GM13976 (cell line): Measurements from ENCODE around the gene FAM228B.
A peak's percentile ranks its signal among the peaks of the same experiment; 100 is the strongest.

ENCODE experiments used
- DNase-seq: peaks from one replicate; pipeline ENCODE4 v3.0.0; 2012; ENCODE audit warnings: low spot score
- in situ Hi-C: fragments of 300-500 bp; cut with MboI; formaldehyde crosslinking; loops from one replicate; pipeline ENCODE4 v1.12.0; 2022; ENCODE audit warnings: low sequenced_read_pairs, mixed read lengths, inconsistent platforms; ENCODE audit not compliant: unreplicated experiment
- TF ChIP-seq, protein P1 (sequence below): IDR thresholded peaks from 2 replicates; pipeline ENCODE4 v1.5.1; 2012; ENCODE audit warnings: borderline replicate concordance, mild to moderate bottlenecking; ENCODE audit not compliant: insufficient read depth; ENCODE audit errors: extremely low read depth, missing control alignments, control extremely low read depth

FAM228B gene

DNA sequence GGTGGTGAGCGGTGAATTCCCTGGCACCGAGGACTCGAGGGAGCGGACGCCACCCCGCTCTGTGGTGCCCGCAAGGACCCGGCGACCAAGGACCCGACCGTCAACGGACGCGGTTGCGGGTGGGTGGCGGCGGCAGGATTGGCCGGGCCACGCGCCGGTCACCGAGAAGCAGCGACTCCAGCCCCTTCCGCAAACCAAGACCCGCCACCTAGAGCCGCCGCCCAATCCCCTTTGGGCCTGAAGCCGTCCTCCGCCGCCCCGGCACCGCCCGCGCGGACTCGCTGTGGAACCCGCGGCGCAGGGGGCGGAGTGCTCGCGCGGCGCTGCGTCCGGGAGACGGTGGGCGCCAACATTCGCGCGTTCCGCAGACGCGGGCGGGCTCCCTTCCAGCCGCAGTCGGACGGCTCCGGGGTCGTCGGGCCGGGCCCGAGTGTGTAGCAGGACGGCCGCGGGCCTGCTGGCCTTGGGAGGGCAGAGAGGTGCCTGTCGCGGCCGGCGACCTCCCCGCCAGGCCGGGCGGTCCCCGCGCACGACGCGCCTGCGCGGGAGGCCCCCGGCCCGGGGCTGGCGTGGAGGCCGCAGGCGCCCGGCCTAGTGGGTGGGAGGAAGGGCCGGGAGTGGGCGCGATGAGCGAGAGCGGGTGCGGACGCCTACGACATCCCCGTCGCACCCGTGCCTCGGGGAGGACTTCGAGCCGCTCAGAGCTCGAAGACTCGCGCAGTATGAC lies at the start of gene FAM228B, which contains the start of gene PFN4:
Gene FAM228B, plus strand, starts transcription at position 275 of the 727 bp plus-strand sequence. CDS start 893 bp downstream, outside the sequence.
Gene PFN4, minus strand, starts transcription at position 140 of the 727 bp plus-strand sequence. CDS start 799 bp downstream, outside the sequence.
- in situ Hi-C loops, result loop anchor here (25.0 kb wide), 1 partner anchor 264 kb away; no protein-coding TSS in a partner anchor
- TF ChIP-seq, protein P1, sequence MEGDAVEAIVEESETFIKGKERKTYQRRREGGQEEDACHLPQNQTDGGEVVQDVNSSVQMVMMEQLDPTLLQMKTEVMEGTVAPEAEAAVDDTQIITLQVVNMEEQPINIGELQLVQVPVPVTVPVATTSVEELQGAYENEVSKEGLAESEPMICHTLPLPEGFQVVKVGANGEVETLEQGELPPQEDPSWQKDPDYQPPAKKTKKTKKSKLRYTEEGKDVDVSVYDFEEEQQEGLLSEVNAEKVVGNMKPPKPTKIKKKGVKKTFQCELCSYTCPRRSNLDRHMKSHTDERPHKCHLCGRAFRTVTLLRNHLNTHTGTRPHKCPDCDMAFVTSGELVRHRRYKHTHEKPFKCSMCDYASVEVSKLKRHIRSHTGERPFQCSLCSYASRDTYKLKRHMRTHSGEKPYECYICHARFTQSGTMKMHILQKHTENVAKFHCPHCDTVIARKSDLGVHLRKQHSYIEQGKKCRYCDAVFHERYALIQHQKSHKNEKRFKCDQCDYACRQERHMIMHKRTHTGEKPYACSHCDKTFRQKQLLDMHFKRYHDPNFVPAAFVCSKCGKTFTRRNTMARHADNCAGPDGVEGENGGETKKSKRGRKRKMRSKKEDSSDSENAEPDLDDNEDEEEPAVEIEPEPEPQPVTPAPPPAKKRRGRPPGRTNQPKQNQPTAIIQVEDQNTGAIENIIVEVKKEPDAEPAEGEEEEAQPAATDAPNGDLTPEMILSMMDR, result no peak
- peak; percentile 95 for DNase-seq

- DNase-seq, result no peak
- TF ChIP-seq, protein P1, result no peak
- in situ Hi-C loops, result no loop called here
These were observed 49.5 kb upstream of the FAM228B start for GRCh38 chr2:24073816-24074215.

DNA sequence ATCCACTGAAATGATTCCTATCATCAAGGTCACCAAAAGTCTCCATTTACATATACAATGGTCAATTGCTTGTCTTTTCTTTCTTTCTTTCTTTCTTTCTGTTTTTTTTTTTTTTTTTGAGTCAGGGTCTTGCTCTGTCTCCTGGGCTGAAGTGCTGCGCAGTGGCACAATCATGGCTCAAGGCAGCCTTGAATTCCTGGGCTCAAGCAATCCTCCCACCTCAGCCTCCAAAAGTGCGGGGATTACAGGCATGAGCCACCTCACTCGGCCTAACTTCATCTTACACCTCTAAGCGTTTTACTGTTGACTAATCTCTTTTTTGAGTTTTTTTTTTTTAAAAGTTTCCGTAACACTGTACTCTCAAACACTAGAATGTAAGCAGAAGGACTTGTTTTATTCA lies 48.0 kb upstream of the FAM228B start:
- DNase-seq, result no peak
- TF ChIP-seq, protein P1, result no peak
- in situ Hi-C loops, result no loop called here

DNA sequence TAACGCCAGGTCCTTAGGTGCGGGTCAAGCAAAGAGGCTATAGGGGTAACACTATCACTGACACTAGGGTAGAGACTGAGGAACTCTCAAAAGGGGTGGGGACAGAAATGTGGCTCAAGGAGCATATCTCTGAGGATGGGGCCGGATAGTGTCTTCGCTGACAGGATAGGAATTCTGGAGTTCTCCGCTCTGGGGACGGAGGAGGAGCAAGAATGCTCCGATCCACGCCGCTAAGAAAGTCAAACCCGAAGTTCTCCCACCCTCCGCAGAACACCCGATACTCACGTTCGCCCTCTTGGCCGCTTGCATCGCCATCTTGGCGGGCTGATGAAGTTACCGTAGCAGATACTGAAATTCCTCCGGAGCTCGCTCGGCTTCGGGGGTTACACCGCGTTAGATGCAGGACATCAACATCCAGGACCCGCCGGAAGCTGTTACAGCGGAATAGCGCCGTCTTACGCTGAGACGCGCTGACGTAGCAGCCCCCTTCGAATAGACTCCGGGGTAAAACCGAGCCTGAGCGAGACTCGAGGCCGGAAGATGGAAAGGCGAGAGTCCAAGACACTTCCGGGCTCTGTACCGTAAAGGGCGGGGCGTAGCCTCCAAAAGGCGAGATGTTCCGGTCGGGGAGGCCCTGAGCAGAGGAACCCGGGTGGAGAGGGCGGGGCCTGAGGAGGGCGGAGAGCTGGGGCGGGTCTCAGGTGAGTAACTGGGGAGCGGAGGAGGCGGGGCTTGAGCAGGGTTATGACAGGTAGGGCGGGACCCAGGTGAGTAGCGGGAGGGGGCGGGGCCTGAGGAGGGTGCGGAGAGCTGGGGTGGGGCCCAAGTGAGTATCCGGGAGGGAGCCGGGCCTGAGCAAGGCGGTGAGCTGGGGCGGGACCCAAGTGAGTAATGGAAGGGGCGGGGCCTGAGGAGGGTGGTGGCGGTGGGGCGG lies 47.1 kb upstream of the FAM228B start, which contains the start of gene SF3B6:
Gene SF3B6, minus strand, starts transcription at position 412 of the 934 bp plus-strand sequence. Its CDS starts 97 bp downstream, at position 315.
- DNase-seq, result peak; percentile 94
- in situ Hi-C loops, result no loop called here

DNA sequence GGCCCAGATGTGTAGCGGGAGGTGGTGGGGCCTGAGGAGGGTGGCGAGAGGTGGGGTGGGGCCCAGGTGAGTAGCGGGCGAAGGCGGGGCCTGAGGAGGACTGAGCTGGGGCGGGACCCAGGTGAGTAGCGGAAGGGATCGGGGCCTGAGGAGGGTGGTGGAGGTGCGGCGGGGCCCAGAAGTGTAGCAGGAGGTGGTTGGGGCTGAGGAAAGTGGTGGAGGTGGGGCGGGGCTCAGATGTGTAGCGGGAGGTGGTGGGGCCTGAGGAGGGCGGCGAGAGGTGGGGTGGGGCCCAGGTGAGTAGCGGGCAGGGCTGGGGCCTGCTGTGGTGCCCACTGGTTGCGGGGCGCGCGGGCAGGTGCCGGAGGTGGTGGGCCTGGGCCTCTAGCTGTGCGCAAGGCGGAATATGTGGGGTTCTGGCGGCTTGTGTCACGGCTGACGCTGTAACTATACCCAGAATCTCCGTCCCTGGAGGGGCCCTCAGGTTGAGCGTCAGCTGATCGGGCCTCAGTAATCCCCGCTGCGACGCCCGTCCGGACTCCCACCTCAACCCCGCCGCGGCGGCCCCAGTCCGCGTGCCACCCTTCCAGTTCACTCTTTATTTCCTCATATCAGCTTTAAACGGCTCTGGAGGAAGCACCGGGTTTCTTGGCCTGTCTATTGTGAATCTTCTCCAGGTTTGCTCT lies 46.3 kb upstream of the FAM228B start:
- no peak for DNase-seq
- in situ Hi-C loops, result no loop called here
- TF ChIP-seq, protein P1, result no peak

More for the DNA sequence above, 47.1 kb upstream of the FAM228B start, which contains the start of gene SF3B6:
- TF ChIP-seq, protein P1, result no peak

- in situ Hi-C loops, result no loop called here
- no peak for DNase-seq
- TF ChIP-seq, protein P1, result no peak
These were observed 45.8 kb upstream of the FAM228B start for GRCh38 chr2:24077535-24077877.
